H1 (cell line): ENCODE results near the gene HIBCH. TPM values are rescaled to one million over a fixed set of nuclear protein-coding genes. Genes with fewer than 3 reads are reported as not detected.
"Not testable (repeated sequence)": the region's sequence is repeated elsewhere in the genome, so short reads cannot be mapped to it uniquely, and the experiment has no call there.

Source experiments
- CTCF ChIA-PET: fragments of 300-600 bp; sonication (Branson Sonifier 250); formaldehyde crosslinking; loops from one replicate; lab custom pipeline; 2021; ENCODE audit not compliant: partially characterized antibody; lab: Charles Lee
- POLR2A ChIA-PET: fragments of 300-600 bp; sonication (Branson Sonifier 250); formaldehyde crosslinking; loops from one replicate; lab custom pipeline; 2021; ENCODE audit warnings: inconsistent platforms; ENCODE audit not compliant: partially characterized antibody; lab: Charles Lee
- DNase-seq, 2 experiments: peaks; one replicate each; pipeline versions ENCODE4 v3.0.0 to v3.0.0-alpha.2; 2010 to 2022; ENCODE audit warnings: low spot score in 2 of 2, low read depth in 1 of 2, mixed read lengths in 1 of 2
- FAIRE-seq: peaks from 2 replicates; lab custom pipeline; 2011; peaks lifted over from hg19 to GRCh38; lab: Jason Lieb, UNC
- H2AFZ ChIP-seq: 2 replicates; pipeline ENCODE4 v1.8.1; 2012; ENCODE audit warnings: low read length, inconsistent platforms
- H2AK5ac ChIP-seq: 2 replicates; pipeline ENCODE4 v1.6.1; 2013; ENCODE audit warnings: low read depth, low read length
- H2BK120ac ChIP-seq: replicated peaks from 2 replicates; pipeline ENCODE3; 2013; ENCODE audit warnings: low read depth, low read length, inconsistent platforms
- H2BK12ac ChIP-seq: 2 replicates; pipeline ENCODE4 v1.6.1; 2013; ENCODE audit warnings: low read depth, low read length
- H2BK15ac ChIP-seq: 2 replicates; pipeline ENCODE4 v1.6.1; 2013; ENCODE audit warnings: low read length
- H2BK20ac ChIP-seq: 2 replicates; pipeline ENCODE4 v1.6.1; 2013; ENCODE audit warnings: low read length
- H2BK5ac ChIP-seq: 2 replicates; pipeline ENCODE4 v1.6.1; 2013; ENCODE audit warnings: low read depth, low read length
- H3K14ac ChIP-seq: 2 replicates; pipeline ENCODE4 v1.6.1; 2013; ENCODE audit warnings: inconsistent platforms; ENCODE audit not compliant: insufficient read length
- H3K18ac ChIP-seq: 2 replicates; pipeline ENCODE4 v1.6.1; 2013; ENCODE audit warnings: low read length; ENCODE audit errors: extremely low read depth
- H3K23ac ChIP-seq: 2 replicates; pipeline ENCODE4 v1.6.1; 2013; ENCODE audit warnings: inconsistent platforms; ENCODE audit not compliant: insufficient read length
- H3K23me2 ChIP-seq: 2 replicates; pipeline ENCODE4 v1.6.1; 2013; ENCODE audit warnings: low read depth, low read length
- H3K27ac ChIP-seq: 2 replicates; pipeline ENCODE4 v1.6.1; 2011; ENCODE audit warnings: low read depth, low read length, inconsistent platforms
- H3K27me3 ChIP-seq, 4 experiments: replicated peaks in 1 of 4; 1 replicate in 1 of 4; 2 replicates in 3 of 4; pipeline versions ENCODE4 v1.6.1 to v1.8.1; 2011 to 2013; ENCODE audit warnings: low read length in 3 of 4, mild to moderate bottlenecking in 3 of 4, inconsistent platforms in 2 of 4, mixed read lengths in 2 of 4, moderate library complexity in 1 of 4; ENCODE audit not compliant: control insufficient read depth in 3 of 4, insufficient read depth in 3 of 4; ENCODE audit errors: extremely low read depth in 1 of 4
- H3K36me3 ChIP-seq, 4 experiments: 2 replicates each; pipeline versions ENCODE4 v1.6.1 to v1.8.1; 2011 to 2013; ENCODE audit warnings: mild to moderate bottlenecking in 4 of 4, low read length in 3 of 4, moderate library complexity in 2 of 4, control low read depth in 1 of 4, inconsistent platforms in 1 of 4; ENCODE audit not compliant: insufficient read depth in 4 of 4, control insufficient read depth in 2 of 4
- H3K4ac ChIP-seq: replicated peaks from 2 replicates; pipeline ENCODE3; 2013; ENCODE audit warnings: low read length, low read depth, mixed read lengths, inconsistent platforms; ENCODE audit not compliant: insufficient read length
- H3K4me1 ChIP-seq, 4 experiments: replicated peaks in 1 of 4; 1 replicate in 1 of 4; 2 replicates in 3 of 4; pipeline versions ENCODE4 v1.6.1 to v1.8.1; 2011 to 2013; ENCODE audit warnings: low read length in 3 of 4, inconsistent platforms in 2 of 4, mixed read lengths in 1 of 4; ENCODE audit not compliant: insufficient read depth in 4 of 4, control insufficient read depth in 3 of 4
- H3K4me2 ChIP-seq, 2 experiments: 2 replicates each; pipeline versions ENCODE4 v1.6.1 to v1.8.1; 2011 to 2013; ENCODE audit warnings: low read depth in 2 of 2, low read length in 2 of 2, control low read depth in 1 of 2, inconsistent platforms in 1 of 2, mild to moderate bottlenecking in 1 of 2; ENCODE audit not compliant: insufficient read depth in 1 of 2
- H3K4me3 ChIP-seq, 4 experiments: fragments of 200-600, 300-600 bp in 1 of 4; sonication (generic), shearing (Covaris generic), sonication (Bioruptor Twin) in 1 of 4; 2 replicates each; pipeline versions ENCODE4 v1.5.1 to v1.8.1; 2011 to 2016; ENCODE audit warnings: low read length in 4 of 4, low read depth in 3 of 4, control low read depth in 2 of 4, inconsistent platforms in 2 of 4, mild to moderate bottlenecking in 2 of 4, mixed read lengths in 1 of 4, moderate library complexity in 1 of 4; ENCODE audit not compliant: insufficient read depth in 2 of 4; ENCODE audit errors: extremely low read depth in 1 of 4
- H3K56ac ChIP-seq: replicated peaks from 2 replicates; pipeline ENCODE3; 2013; ENCODE audit warnings: low read depth, mild to moderate bottlenecking, mixed read lengths, low read length, inconsistent platforms; ENCODE audit not compliant: insufficient read length
- H3K79me1 ChIP-seq: 2 replicates; pipeline ENCODE4 v1.6.1; 2013; ENCODE audit warnings: low read depth, low read length, control low read depth
- H3K79me2 ChIP-seq, 2 experiments: 2 replicates each; pipeline versions ENCODE4 v1.6.1 to v1.8.1; 2012 to 2013; ENCODE audit warnings: low read length in 2 of 2, mild to moderate bottlenecking in 2 of 2, inconsistent platforms in 1 of 2; ENCODE audit not compliant: insufficient read depth in 2 of 2, control insufficient read depth in 1 of 2
- H3K9ac ChIP-seq, 4 experiments: replicated peaks in 1 of 4; 1 replicate in 1 of 4; 2 replicates in 3 of 4; pipeline versions ENCODE4 v1.6.1 to v1.8.1; 2011 to 2013; ENCODE audit warnings: low read depth in 3 of 4, low read length in 3 of 4, control low read depth in 2 of 4, mild to moderate bottlenecking in 2 of 4, moderate library complexity in 2 of 4, inconsistent platforms in 1 of 4; ENCODE audit errors: extremely low read depth in 1 of 4
- H3K9me3 ChIP-seq, 2 experiments: 2 replicates each; pipeline versions ENCODE4 v1.6.1 to v1.8.1; 2012 to 2013; ENCODE audit warnings: mild to moderate bottlenecking in 2 of 2, moderate library complexity in 2 of 2, control low read depth in 1 of 2, inconsistent platforms in 1 of 2, low read depth in 1 of 2, low read length in 1 of 2, mixed read lengths in 1 of 2; ENCODE audit not compliant: insufficient read depth in 2 of 2
- H4K20me1 ChIP-seq, 2 experiments: replicated peaks in 1 of 2; 2 replicates each; pipeline versions ENCODE3 to v1.8.1; 2011 to 2013; ENCODE audit warnings: inconsistent platforms in 2 of 2, low read length in 2 of 2, mild to moderate bottlenecking in 1 of 2; ENCODE audit not compliant: insufficient read depth in 2 of 2, control insufficient read depth in 1 of 2
- H4K5ac ChIP-seq: 2 replicates; pipeline ENCODE4 v1.6.1; 2013; ENCODE audit warnings: low read length, low read depth, mixed read lengths, inconsistent platforms; ENCODE audit not compliant: insufficient read length
- H4K8ac ChIP-seq: 2 replicates; pipeline ENCODE4 v1.8.0; 2013; ENCODE audit warnings: mild to moderate bottlenecking, moderate library complexity, low read length, inconsistent platforms; ENCODE audit not compliant: insufficient read depth; ENCODE audit errors: extremely low read depth
- H4K91ac ChIP-seq: replicated peaks from 2 replicates; pipeline ENCODE3; 2013; ENCODE audit warnings: low read length, mixed read lengths, inconsistent platforms; ENCODE audit not compliant: insufficient read length
- WGBS, 2 experiments: shearing (Covaris generic) in 1 of 2; methylation state at CpG; one replicate each; pipeline versions ENCODE4 v1.1.6 to v1.1.7; 2013 to 2015; ENCODE audit warnings: low lambda C conversion rate in 2 of 2, mixed read lengths in 2 of 2, inconsistent platforms in 1 of 2, low coverage in 1 of 2, missing lambda C conversion rate in 1 of 2; ENCODE audit not compliant: insufficient replicate concordance in 2 of 2, insufficient coverage in 1 of 2, insufficient read length in 1 of 2; ENCODE audit errors: extremely low coverage in 1 of 2, missing lambda C conversion rate in 1 of 2; 5-methylcytosine and 5-hydroxymethylcytosine counted together
- polyA plus RNA-seq, 7 experiments: library from polyadenylated mRNA; depleted of rRNA in 3 of 7; stranded (reverse) in 5 of 7; unstranded in 2 of 7; fragments of >200 nt in 5 of 7; fragments of 200-250 nt in 2 of 7; gene quantifications; 1 replicate in 5 of 7; 2 replicates in 1 of 7; 4 replicates in 1 of 7; pipeline versions ENCODE4 v1.2.1 to v1.2.3, GENCODE V29; 2011 to 2013; ENCODE audit warnings: missing spikeins in 2 of 7, mixed read lengths in 2 of 7
- total RNA-seq: library from RNA; stranded (reverse); fragmentation: NEBNext Ultra II Directional; extraction: Animal tissue kit (Norgen Biotek cat#: 25700); gene quantifications from 2 replicates; pipeline ENCODE4 v1.2.1, GENCODE V29; 2021

HIBCH gene
- total and polyA plus RNA-seq, 2 of the 8 experiments (the other 6 are each of a cell fraction or from before 2014, with no cell fraction given) = 7.5 to 31.8 TPM

- H3K23ac ChIP-seq, H2AFZ ChIP-seq, H2BK5ac ChIP-seq, POLR2A ChIA-PET, H3K56ac ChIP-seq, H3K18ac ChIP-seq, H3K79me2 ChIP-seq, H3K27me3 ChIP-seq, H3K27ac ChIP-seq, H4K20me1 ChIP-seq, H3K79me1 ChIP-seq, H3K36me3 ChIP-seq, H3K4me2 ChIP-seq, H2AK5ac ChIP-seq, DNase-seq, H4K5ac ChIP-seq, H2BK20ac ChIP-seq, H3K9me3 ChIP-seq, H2BK12ac ChIP-seq, H3K4me3 ChIP-seq, H3K4me1 ChIP-seq, H2BK15ac ChIP-seq, H4K91ac ChIP-seq, H3K23me2 ChIP-seq, H3K14ac ChIP-seq, H3K4ac ChIP-seq, FAIRE-seq, H4K8ac ChIP-seq, H2BK120ac ChIP-seq, H3K9ac ChIP-seq: not testable (repeated sequence)
- WGBS, 2 experiments = 97% methylated on average over 8 of the region's 8 CpGs; no CpG with 5 or more reads in 1 of the 2 experiments
- CTCF ChIA-PET = interaction anchor here (1.3 to 1.5 kb wide), 3 partner anchors 8 to 14 kb away, joined by 4 to 5 read pairs (median 4); no protein-coding TSS in a partner anchor
Measured at GRCh38 chr2:190358655-190359448, 39.2 kb upstream of the HIBCH start.
